Measurements from ENCODE around the gene MACROD1. TPM values are rescaled to one million over a fixed set of nuclear protein-coding genes. Genes with fewer than 3 reads are reported as not detected.

MACROD1 gene
- total and polyA plus RNA-seq, 2 of the 13 experiments (the other 11 are each of a cell fraction or from before 2014, with no cell fraction given): 23.1 to 34.5 TPM

- TF ChIP-seq NR3C1 (CRISPR knock-in tag; IDR thresholded peaks at IDR 0.05): no peak
- no peak for TF ChIP-seq ZHX1 (CRISPR knock-in tag; IDR thresholded peaks at IDR 0.05; ENCODE audit: low read depth)
- no peak for TF ChIP-seq ISL2 (CRISPR knock-in tag; IDR thresholded peaks at IDR 0.05)
- TF ChIP-seq THYN1 (CRISPR knock-in tag; IDR thresholded peaks at IDR 0.05; ENCODE audit: borderline replicate concordance, low read depth): no peak
- TF ChIP-seq GRHL1 (CRISPR knock-in tag; conservative IDR thresholded peaks at IDR 0.05): no peak
- TF ChIP-seq AKNA (CRISPR knock-in tag; IDR thresholded peaks at IDR 0.05; ENCODE audit: borderline replicate concordance): no peak
- no peak for TF ChIP-seq PBX3 (CRISPR knock-in tag; IDR thresholded peaks at IDR 0.05; ENCODE audit: borderline replicate concordance)
- no peak for TF ChIP-seq ZXDC (CRISPR knock-in tag; IDR thresholded peaks at IDR 0.05)
- TF ChIP-seq PLRG1 (conservative IDR thresholded peaks at IDR 0.05): no peak
- TF ChIP-seq GLI4 (CRISPR knock-in tag; IDR thresholded peaks at IDR 0.05; ENCODE audit: borderline replicate concordance): no peak
- TF ChIP-seq ZNF75D (CRISPR knock-in tag; IDR thresholded peaks at IDR 0.05; ENCODE audit: borderline replicate concordance): no peak
- no peak for TF ChIP-seq ZNF430 (CRISPR knock-in tag; IDR thresholded peaks at IDR 0.05)
- no peak for TF ChIP-seq ZNF674 (CRISPR knock-in tag; IDR thresholded peaks at IDR 0.05; ENCODE audit: low read depth)
- TF ChIP-seq ZNF713 (CRISPR knock-in tag; IDR thresholded peaks at IDR 0.05): no peak
Measured at GRCh38 chr11:64152841-64153691, 12.8 kb downstream of the MACROD1 start (continued).

All from HepG2 (cell line).